LNCAP (cell line): Measurements from ENCODE around the gene FOSL2.

Experiments
- TF ChIP-seq, protein P1 (sequence below): fragments of 450-650 bp; IDR thresholded peaks from 2 replicates; pipeline ENCODE4 v1.5.1; 2017; ENCODE audit warnings: mild to moderate bottlenecking

The FOSL2 gene

DNA sequence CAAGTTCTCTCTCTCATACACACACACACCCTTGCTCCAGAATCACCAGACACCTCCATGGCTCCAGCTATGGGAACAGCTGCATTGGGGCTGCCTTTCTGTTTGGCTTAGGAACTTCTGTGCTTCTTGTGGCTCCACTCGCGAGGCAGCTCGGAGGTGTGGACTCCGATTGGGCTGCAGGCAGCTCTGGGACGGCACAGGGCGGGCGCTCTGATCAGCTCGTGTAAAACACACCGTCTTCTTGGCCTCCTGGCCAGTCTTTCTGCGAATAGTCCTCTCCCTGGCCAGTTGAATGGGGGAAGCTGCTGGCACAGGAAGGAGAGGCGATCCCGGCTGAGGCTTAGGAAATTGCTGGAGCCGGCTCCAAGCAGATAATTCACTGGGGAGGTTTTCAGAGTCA lies 22.4 kb downstream of the FOSL2 start:
- TF ChIP-seq, protein P1, sequence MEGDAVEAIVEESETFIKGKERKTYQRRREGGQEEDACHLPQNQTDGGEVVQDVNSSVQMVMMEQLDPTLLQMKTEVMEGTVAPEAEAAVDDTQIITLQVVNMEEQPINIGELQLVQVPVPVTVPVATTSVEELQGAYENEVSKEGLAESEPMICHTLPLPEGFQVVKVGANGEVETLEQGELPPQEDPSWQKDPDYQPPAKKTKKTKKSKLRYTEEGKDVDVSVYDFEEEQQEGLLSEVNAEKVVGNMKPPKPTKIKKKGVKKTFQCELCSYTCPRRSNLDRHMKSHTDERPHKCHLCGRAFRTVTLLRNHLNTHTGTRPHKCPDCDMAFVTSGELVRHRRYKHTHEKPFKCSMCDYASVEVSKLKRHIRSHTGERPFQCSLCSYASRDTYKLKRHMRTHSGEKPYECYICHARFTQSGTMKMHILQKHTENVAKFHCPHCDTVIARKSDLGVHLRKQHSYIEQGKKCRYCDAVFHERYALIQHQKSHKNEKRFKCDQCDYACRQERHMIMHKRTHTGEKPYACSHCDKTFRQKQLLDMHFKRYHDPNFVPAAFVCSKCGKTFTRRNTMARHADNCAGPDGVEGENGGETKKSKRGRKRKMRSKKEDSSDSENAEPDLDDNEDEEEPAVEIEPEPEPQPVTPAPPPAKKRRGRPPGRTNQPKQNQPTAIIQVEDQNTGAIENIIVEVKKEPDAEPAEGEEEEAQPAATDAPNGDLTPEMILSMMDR: no peak

DNA sequence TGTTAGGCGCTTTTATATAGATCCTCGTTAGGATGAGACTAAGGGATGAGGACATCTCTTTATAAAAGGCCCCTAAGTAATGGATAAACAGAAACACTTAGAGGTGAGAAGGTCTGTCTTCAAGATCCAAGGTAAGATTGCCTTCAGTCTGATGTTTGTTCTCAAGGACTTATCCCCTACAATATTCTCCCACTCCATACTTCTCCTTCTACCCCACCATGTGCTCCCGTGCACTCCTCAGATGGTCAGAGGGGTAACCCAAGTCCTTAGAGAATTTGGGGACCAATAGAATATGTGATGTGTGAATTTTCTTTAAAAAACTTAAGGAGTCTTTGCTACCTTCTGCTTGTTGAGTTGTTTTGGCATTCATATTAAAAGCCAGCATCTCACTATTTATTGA lies 23.1 kb downstream of the FOSL2 start:
- TF ChIP-seq, protein P1: no peak

DNA sequence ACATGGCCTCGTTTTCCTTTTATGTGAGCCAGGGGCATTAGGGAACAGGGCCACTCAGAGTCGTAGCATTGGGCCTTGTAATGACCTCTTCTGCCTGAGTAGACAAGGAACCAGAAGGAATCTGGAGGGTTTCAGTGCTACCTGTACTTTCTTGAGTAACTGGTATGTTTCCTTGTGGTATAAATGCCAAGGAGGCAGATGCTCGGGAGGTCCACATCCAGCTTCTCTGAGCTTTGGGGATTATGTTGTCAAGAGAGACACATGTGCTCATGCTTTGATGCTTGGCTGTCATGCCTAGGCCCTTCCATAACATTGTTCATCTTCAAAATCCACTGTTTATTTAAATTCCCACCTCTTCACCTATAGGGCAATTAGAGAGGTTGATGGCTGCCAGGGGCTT lies 26.3 kb downstream of the FOSL2 start:
- TF ChIP-seq, protein P1: no peak

DNA sequence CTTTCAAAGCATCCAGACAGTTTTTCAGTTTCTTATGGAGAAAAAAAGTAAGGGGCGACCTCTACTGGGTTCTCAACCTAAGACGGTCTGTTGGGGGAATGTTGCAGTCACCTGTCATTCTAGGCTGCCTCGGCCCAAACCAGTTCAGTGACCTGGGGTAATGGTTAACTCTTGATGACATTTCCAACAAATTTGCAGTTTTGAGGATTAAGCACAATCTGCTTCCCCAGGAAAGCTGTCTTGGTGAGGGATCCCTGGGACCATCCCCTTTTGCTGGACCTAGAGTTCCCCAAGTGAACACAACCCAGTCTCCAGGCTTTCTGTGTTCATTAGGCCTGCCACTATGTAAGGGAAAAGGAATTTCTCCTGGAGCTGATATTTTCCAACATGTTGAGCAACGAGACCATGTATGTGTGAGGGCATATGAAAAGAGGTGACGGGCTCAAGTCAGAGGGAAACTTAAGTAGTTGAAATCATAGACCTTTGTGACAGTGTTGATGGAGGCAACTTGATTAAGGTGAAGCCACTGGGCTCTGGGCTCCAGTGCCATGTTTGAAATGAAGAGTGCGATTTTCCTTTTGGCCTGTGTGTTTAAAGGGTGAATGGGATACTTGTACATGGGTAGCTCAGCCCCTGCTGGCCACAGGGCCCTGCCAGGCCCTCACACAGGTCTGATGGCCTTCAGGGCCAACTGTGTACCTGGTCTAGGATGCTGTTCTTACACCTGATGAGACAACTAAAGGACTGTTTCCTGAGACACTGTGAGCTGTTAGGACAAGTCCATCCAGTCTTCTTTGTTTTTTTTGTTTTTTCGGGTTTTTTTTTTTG lies 27.0 kb downstream of the FOSL2 start:
- TF ChIP-seq, protein P1: no peak

DNA sequence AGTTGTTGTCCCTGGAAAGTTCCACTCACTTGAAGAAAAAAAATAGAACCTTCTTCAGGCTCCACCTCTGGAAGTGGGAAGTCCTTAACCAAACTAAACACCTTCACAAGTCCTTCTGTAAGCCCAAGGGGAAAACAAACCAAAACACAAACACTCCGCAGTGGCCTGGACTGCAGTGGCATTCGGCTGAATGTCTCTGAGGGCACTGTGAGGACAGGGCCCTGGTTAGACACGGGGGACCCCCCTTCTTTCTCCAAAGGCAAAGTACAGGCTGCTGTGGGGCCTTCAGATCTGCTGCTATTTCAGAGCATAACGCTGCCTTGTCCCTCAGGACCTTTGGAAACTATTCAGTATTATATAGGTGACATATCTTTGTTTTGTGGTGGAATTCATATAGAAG lies 28.1 kb downstream of the FOSL2 start:
- TF ChIP-seq, protein P1: no peak

DNA sequence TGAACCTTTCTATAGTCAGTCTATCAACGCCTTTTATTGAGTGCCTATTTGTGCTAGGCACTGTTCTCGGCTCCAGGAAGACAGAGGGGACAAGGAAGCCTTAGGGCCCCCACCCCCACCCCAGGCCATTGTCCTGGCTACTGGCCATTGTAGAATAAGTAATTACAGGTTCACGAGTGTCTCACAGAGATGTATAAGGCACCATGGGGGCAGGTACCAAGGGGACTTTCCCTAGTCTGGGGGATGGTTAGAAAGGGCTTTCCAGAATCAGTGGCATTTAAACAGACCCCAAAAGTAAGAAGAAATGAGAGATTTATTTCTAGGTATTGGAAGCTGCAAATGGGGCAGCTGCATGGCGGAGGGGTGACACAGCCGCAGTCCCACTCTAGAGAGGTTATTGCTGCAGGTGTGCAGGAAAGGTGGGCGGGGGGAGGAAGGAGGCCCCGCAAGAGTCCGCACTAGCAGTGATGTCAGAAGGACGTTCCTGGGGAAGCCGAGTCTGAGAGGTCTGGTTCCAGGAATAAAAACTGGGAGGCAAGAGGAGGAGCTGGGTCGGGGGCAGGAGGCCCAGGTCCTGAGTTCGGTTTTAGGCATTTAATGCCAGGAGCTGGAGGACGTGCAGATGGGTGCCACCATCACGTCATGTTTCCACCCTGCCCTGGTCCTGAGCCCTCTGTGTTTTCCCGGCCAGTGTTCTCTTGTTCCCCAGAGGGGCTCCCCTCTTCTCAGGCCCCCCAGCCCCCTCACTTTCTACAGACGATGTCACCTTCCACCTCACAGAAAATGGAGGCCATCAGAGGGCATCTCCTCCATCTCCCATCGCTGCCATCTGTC lies 30.5 kb downstream of the FOSL2 start:
- TF ChIP-seq, protein P1: no peak

DNA sequence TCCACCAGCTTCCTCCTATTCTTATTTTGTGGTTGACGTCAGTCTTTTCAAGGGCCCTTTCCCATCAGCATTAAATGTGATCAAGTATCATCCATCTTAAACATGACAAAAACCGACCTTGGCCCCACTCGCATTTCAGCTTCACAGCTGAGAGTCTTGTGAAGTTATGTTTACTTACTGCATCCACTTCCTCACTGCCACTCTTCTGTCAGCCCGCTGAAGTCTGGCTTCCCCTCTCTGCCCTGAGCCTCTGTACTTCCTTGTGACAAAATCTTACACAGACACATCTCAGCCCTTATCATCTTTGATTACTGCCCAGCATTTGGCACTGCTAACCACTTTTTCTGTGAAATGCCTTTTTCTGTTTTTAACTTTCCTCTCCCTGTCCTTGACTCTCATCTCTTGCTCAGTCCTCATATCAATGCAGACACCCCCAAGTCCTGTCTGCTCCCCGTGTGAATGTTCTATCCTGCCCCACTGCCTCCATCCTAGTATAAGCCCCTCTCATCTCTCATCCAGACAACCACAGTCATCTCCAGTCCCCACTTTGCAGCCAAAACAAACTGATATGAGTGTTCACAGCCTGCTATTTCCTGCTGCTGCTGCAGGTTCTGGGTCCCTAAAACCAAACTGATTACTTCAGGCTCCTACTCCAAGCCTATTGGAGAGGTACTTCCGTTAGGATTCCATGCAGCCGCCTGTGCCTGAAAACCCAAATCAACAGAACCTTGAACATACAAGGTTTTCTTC lies 31.4 kb downstream of the FOSL2 start:
- TF ChIP-seq, protein P1: no peak
